NCI-H2196 treated with DMSO at 0.1 percent for 48 hours (cell line): ENCODE results near the gene KNL1.
"Not testable (repeated sequence)": the region's sequence is repeated elsewhere in the genome, so short reads cannot be mapped to it uniquely, and the experiment has no call there.

Experiments used
- DNase-seq: peaks from one replicate; lab custom pipeline; 2025; ENCODE audit not compliant: unreplicated experiment; lab: John Stamatoyannopoulos, UW

KNL1 gene

DNA sequence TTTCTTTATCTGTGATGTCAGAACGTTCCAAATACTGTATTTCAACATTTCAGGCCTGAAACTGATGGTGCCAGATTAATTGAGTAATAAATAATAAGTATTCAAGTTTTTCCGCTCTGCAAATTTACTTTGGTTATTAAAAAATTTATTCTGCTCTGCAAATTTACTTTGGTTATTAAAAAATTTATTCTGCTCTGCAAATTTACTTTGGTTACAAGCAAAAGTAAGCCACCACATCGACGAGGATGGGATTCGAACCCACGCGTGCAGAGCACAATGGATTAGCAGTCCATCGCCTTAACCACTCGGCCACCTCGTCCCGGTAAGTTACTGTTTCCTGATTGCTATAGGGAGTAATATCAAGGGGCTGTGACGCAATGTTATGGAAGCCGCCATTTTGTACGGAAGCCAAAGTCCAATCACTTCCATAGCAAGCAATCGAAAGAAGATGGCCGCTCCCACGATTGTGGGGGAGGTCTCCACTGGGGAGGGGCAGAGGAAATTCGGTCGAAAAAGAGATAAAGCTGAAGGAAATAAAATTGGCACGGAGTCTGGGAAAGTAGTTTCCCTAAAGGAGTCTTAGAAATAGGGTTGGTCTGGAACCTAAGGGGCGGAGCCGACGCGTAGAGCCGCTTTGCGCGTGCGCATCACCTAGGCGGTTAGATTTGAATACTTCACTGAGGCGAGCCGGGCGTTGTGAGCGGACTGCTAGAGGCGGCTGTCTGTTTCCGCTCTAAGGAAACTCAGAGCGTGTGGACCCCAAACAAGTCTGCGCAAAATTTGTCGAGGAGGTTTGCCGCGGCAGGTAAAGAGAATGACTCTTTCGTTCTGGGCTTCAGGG is at the start of gene KNL1:
TSS of gene KNL1 (plus strand) at position 662 of the 841 bp plus-strand sequence. CDS start 8,683 bp downstream, outside the sequence.
- DNase-seq, result peak; percentile 44

GRCh38 chr15:40545457-40545856 is 48.6 kb upstream of the KNL1 start:
- no peak for DNase-seq

GRCh38 chr15:40548610-40549009 is 45.4 kb upstream of the KNL1 start:
- DNase-seq, result no peak

DNA sequence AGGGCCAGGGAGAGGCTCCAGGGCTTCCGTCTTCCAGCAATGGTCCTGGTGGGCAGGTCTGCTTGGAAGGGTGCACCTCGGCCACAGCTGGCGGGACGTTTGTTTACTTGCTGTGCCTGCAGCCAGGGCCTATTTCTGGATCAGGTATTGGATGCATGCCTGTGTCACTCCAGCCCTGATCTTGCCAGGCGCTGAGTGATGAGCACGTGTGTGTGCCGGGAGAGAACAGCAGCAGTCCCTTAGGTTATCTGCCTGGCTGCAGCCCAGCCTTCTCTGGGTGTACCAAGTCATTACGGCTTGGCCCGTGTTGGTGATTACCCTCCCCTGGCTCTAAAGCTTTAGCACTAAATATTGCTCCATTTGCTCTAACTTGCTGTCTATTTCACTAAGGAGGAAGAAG is 44.2 kb upstream of the KNL1 start:
- DNase-seq, result no peak

DNA sequence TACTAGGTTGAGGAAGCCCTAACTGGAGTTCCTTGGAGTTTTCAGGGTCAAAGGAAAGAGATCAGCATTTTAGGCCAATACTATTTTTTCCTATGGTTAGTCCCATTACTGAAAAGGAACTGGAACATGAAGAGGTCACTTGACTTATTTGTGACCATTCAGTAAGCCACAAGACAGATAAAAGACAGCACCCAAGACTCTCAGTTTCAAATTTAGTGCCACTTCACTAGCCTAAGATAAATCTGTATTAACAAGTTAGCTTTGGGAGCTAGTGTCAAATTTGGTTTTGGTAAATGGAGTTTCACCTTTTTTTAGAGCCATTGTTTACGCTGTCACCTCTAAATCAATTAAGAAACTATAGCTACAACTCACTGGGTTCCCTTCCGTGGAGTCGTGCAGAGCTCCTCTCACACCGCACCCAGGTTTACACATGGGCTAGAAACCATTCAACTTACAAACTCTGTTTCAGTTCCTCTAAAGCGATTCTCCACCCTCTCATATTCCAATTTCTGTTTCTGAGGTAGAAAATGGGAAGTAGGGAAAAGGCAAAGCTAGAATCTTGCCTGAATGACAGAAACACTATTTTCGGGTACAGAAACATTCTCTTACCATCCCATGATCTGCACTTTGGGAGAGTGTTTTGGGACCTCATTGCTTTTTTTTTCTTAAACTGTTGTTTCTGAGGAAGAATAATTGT is 43.6 kb upstream of the KNL1 start:
- no peak for DNase-seq

- no peak for DNase-seq
Observed at GRCh38 chr15:40554161-40554525, 39.9 kb upstream of the KNL1 start.

DNA sequence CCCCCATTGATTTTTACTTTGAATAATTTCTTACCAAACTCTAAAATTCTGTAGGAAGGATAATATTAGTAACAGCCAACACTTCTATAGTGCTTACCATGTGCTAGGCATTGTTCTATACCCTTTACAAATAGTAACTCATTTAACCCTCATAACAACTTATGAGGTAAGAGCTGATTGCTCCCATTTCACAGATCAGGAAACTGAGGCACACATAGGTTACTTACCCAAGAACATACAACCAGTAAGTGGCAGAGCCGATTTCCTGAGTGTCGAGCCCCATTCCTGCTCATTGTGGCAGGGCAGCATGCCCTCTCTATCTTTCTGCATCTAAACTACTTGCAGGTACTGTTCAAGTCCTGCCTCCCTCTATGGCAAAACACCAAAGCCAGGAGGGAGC is 38.2 kb upstream of the KNL1 start:
- DNase-seq, result no peak

DNA sequence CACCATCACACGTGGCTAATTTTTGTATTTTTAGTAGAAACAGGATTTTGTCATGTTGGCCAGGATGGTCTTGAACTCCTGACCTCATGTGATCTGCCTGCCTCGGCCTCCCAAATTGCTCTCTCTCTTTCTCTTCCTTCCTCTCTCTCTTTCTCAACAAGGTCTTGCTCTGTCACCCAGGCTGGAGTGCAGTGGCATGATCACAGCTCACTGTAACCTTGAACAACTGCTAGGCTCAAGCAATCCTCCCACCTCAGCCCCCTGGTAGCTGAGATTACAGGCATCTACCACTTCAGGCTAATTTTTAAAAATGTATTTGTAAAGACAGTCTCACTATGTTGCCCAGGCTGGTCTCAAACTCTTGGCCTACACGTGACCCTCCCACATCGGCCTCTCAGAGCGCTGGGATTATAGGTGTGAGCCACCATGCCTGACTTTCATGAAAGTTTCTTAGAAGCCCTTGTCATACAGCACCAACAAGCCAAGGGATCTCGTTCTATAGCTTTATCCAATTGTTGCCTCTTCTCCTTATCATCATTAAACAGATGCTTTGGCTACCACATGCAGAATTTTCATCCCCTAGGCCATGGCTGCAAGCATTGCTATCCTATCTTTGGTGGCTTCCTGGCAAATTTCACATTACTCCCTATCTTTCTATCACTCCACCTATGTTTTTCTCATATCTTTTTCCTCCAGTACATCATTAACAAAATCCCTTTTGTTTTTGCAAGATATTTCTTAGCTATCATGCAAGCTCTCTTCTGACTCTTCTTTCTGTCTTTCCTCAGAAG is 34.9 kb upstream of the KNL1 start:
- no peak for DNase-seq

DNA sequence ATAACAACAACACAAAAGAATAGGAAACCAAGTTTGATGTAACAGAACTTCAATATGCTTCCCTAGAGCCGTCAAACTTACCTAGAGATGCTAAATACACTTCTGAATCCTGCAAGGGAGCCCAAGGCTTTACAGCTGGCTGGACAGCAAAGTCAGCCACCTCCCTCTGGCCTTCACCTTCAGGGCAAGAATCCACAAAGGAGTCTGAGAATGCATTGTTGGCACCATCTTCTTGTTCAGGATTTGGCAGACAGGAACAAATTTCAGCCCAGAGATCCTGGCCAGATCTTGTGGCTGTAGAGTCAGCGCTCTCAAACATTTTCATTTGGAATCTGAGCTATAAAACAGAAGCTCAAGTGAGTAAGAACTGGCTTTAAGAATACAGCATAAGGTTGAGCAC is 31.4 kb upstream of the KNL1 start:
- no peak for DNase-seq

DNA sequence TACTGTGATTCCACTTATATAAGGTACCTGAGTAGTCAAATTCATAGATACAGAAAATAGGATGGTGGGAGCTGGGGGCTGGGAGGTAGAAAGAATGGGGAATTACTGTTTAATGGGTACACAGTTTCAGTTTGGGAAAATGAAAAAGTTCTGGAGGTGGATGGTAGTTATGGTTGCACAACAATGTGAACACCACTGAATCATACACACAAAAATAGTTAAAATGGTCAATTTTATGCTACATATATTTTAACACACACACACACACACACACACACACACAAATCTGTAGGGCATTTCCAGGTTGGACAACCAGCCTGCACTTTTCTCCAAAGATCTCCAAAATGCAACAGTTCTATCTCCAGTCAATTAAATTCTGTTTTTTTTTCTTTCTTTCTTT is 30.6 kb upstream of the KNL1 start:
- no peak for DNase-seq

GRCh38 chr15:40564591-40565332 is 29.3 kb upstream of the KNL1 start, which contains the start of gene CCDC32:
Gene CCDC32, minus strand, starts transcription at chr15:40565042. Its CDS starts 2,027 bp downstream, at chr15:40563015.
- peak; percentile 86 for DNase-seq

- no peak for DNase-seq
Observed at GRCh38 chr15:40565333-40566238, 28.5 kb upstream of the KNL1 start.

- no peak for DNase-seq
Observed at GRCh38 chr15:40567111-40567510, 26.9 kb upstream of the KNL1 start.

DNA sequence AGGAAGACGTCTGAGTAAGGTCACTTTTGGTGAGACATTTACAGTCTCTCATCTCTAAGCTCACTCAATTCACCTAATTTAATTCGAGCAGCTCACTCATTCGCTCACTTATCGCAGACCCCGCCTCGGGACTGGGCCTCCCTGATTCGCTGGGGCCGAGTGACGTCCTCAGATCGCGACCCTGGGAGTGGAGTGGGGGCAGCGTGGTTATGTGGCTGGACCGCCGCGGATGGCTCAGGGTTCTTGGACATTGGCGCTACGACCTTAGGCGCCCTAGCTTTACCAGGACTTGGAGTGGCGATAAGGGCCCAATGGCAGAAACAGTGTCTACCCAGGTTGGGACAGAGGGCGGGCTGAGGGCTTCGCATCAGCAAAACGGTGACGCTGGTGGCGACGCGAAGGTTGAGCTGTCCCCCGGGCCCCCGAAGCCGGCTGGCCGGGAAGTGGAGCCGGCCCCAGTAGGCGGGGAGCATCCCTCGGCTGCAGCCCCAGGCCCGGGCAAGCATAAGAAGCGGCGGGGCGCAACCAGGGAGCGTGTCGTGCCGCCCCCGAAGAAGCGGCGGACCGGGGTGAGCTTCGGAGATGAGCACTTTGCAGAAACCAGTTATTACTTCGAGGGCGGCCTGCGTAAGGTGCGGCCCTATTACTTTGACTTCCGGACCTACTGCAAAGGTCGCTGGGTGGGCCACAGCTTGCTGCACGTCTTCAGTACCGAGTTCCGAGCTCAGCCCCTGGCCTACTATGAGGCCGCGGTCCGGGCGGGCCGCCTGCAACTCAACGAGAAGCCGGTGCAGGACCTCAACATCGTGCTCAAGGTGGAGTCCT is 24.7 kb upstream of the KNL1 start, which contains the start of gene RPUSD2:
TSS of gene RPUSD2 (plus strand) at position 171 of the 825 bp plus-strand sequence. CDS start at position 210, 39 bp downstream.
- peak; percentile 70 for DNase-seq

GRCh38 chr15:40575113-40575512 is 18.9 kb upstream of the KNL1 start:
- no peak for DNase-seq

DNA sequence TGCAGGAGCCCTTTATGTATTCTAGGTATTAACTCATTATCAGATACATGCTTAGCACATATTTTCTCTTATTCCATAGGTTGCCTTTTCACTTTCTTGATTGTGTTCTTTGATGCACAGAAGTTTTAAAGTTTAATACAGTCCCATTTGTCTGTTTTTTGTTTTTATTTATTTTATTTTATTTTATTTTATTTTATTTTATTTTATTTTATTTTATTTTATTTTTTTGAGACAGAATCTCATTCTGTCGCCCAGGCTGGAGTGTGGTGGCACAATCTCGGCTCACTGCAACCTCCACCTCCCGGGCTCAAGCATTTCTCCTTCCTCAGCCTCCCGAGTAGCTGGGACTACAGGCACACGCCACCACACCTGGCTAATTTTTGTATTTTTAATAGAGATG is 17.1 kb upstream of the KNL1 start:
- not testable (repeated sequence) for DNase-seq

DNA sequence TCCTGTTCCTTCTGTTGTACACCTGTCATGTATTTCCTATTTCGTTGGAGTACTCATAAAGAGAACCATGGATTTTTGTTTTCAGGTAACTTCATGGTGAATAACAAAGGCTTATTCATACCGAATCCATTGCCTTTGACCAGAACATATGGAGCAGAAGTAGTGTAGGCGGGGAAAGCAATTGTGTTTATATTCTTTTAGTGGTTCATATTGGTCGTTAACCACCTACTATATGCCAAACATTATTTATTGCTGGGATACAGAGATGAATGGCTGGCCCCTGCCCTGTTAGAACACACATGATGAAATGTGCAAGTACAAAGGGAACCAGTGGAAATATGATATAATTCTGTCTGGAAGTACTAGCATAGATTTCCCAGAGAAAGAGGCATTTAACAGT is 15.2 kb upstream of the KNL1 start:
- no peak for DNase-seq

- DNase-seq, result not testable (repeated sequence)
Observed at GRCh38 chr15:40581796-40582195, 12.3 kb upstream of the KNL1 start.

DNA sequence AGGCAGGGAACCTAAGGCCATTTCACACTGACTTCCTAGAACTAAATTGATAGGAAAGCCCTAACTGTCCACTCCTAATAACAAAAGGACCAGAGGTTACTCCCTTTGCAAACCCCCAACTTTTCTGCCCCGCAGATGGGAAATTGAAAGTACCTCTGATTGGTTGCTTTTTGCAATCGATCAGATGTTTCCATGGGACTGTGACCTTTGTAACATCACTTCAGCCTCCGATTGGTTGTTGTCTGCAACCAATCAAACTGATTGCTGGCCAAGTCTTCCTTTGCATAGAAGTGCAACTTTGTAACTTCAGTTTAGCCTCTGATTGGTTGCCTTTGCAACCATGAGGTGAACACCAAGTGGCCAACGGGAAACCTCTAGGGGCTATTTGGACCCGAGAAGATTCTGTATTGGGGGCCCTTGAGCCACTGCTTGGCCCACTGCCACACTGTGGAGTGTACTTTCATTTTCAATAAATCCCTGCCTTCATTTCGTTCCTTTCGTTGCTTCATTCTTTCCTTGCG is 11.3 kb upstream of the KNL1 start:
- DNase-seq, result no peak
